ENCODE data around the gene NUDT9.
"Not testable (repeated sequence)": the region's sequence is repeated elsewhere in the genome, so short reads cannot be mapped to it uniquely, and the experiment has no call there.

NUDT9 gene

GRCh38 chr4:87399148-87399547, 23.2 kb upstream of the NUDT9 start:
- no peaks in the 10 kb centered on the region for H3F3A ChIP-seq (ENCODE audit: control insufficient read depth, insufficient read depth)
- no peaks in the 10 kb centered on the region for H3K4me1 ChIP-seq (ENCODE audit: control insufficient read depth, low read length)
- no peak overlapping the region for H3K27ac ChIP-seq (ENCODE audit: low read depth, low read length)
- TF ChIP-seq EZH2phosphoT487 (IDR thresholded peaks at IDR 0.05; ENCODE audit: borderline replicate concordance, low read length), result no peak
- no peak for TF ChIP-seq CTCF (IDR thresholded peaks at IDR 0.05; ENCODE audit: low read depth, low read length, poor library complexity, severe bottlenecking)
- no peak overlapping the region for H3K4me3 ChIP-seq (ENCODE audit: low read length)
- H3K4me2 ChIP-seq (ENCODE audit: low read length), result no peak overlapping the region
- no peaks in the 10 kb centered on the region for H3K79me2 ChIP-seq (ENCODE audit: control insufficient read depth, low read length)
- H3K9me3 ChIP-seq (ENCODE audit: control insufficient read depth, insufficient read depth, low read length), result peaks cover 10% of the 10 kb centered on the region; the same call in 1 of the 2 replicates
- H3K9me2 ChIP-seq (replicated peaks; ENCODE audit: control insufficient read depth, low read length), result no peaks in the 10 kb centered on the region
- no peaks in the 10 kb centered on the region for H3K27me3 ChIP-seq (ENCODE audit: control insufficient read depth, low read length)
- H4K20me1 ChIP-seq (ENCODE audit: control insufficient read depth, insufficient read depth, low read depth, low read length), result no peaks in the 10 kb centered on the region
- no peaks in the 10 kb centered on the region for H3K36me3 ChIP-seq (ENCODE audit: control insufficient read depth, low read length)

- no peak overlapping the region for H3K4me2 ChIP-seq (ENCODE audit: low read length)
- H4K20me1 ChIP-seq (ENCODE audit: control insufficient read depth, insufficient read depth, low read depth, low read length), result no peaks in the 10 kb centered on the region
- no peaks in the 10 kb centered on the region for H3K27me3 ChIP-seq (ENCODE audit: control insufficient read depth, low read length)
- no peaks in the 10 kb centered on the region for H3K4me1 ChIP-seq (ENCODE audit: control insufficient read depth, low read length)
- H3K9me3 ChIP-seq (ENCODE audit: control insufficient read depth, insufficient read depth, low read length), result peaks cover 10% of the 10 kb centered on the region; the same call in 1 of the 2 replicates
- no peak overlapping the region for H3K27ac ChIP-seq (ENCODE audit: low read depth, low read length)
- no peaks in the 10 kb centered on the region for H3F3A ChIP-seq (ENCODE audit: control insufficient read depth, insufficient read depth)
- H3K4me3 ChIP-seq (ENCODE audit: low read length), result no peak overlapping the region
- H3K9me2 ChIP-seq (replicated peaks; ENCODE audit: control insufficient read depth, low read length), result no peaks in the 10 kb centered on the region
- no peaks in the 10 kb centered on the region for H3K36me3 ChIP-seq (ENCODE audit: control insufficient read depth, low read length)
- TF ChIP-seq EZH2phosphoT487 (IDR thresholded peaks at IDR 0.05; ENCODE audit: borderline replicate concordance, low read length) (no peak), CTCF (IDR thresholded peaks at IDR 0.05; ENCODE audit: low read depth, low read length, poor library complexity, severe bottlenecking) (no peak)
- no peaks in the 10 kb centered on the region for H3K79me2 ChIP-seq (ENCODE audit: control insufficient read depth, low read length)
Measured at GRCh38 chr4:87399954-87400353, 22.4 kb upstream of the NUDT9 start.

- H3K27ac ChIP-seq (ENCODE audit: low read depth, low read length); H3K36me3 ChIP-seq (ENCODE audit: control insufficient read depth, low read length): not testable (repeated sequence)
- H3K4me1 ChIP-seq (ENCODE audit: control insufficient read depth, low read length), result peaks cover 16% of the 10 kb centered on the region
Measured at GRCh38 chr4:87403732-87404131, 18.6 kb upstream of the NUDT9 start.

GRCh38 chr4:87405211-87405820, 17.1 kb upstream of the NUDT9 start:
- Histone ChIP-seq H3K27me3 (ENCODE audit: control insufficient read depth, low read length) (no peaks in the 10 kb centered on the region), H3K4me1 (ENCODE audit: control insufficient read depth, low read length) (peaks cover 16% of the 10 kb centered on the region), H3K36me3 (ENCODE audit: control insufficient read depth, low read length) (no peaks in the 10 kb centered on the region), H3K9me3 (ENCODE audit: control insufficient read depth, insufficient read depth, low read length) (peaks cover 4% of the 10 kb centered on the region; the same call in 1 of the 2 replicates), H3F3A (ENCODE audit: control insufficient read depth, insufficient read depth) (no peaks in the 10 kb centered on the region), H3K9me2 (replicated peaks; ENCODE audit: control insufficient read depth, low read length) (no peaks in the 10 kb centered on the region), H3K4me2 (ENCODE audit: low read length) (no peak overlapping the region), H3K27ac (ENCODE audit: low read depth, low read length) (no peak overlapping the region), H4K20me1 (ENCODE audit: control insufficient read depth, insufficient read depth, low read depth, low read length) (no peaks in the 10 kb centered on the region), H3K4me3 (ENCODE audit: low read length) (no peak overlapping the region), H3K79me2 (ENCODE audit: control insufficient read depth, low read length) (no peaks in the 10 kb centered on the region)
- TF ChIP-seq EZH2phosphoT487 (IDR thresholded peaks at IDR 0.05; ENCODE audit: borderline replicate concordance, low read length) (no peak), CTCF (IDR thresholded peaks at IDR 0.05; ENCODE audit: low read depth, low read length, poor library complexity, severe bottlenecking) (no peak)

More at GRCh38 chr4:87403732-87404131, 18.6 kb upstream of the NUDT9 start:
- not testable (repeated sequence) for H3F3A ChIP-seq (ENCODE audit: control insufficient read depth, insufficient read depth); H3K4me3 ChIP-seq (ENCODE audit: low read length); H3K4me2 ChIP-seq (ENCODE audit: low read length); H3K9me2 ChIP-seq (replicated peaks; ENCODE audit: control insufficient read depth, low read length); H3K79me2 ChIP-seq (ENCODE audit: control insufficient read depth, low read length); H3K27me3 ChIP-seq (ENCODE audit: control insufficient read depth, low read length); H4K20me1 ChIP-seq (ENCODE audit: control insufficient read depth, insufficient read depth, low read depth, low read length)
- peaks cover 13% of the 10 kb centered on the region for H3K9me3 ChIP-seq (ENCODE audit: control insufficient read depth, insufficient read depth, low read length)
